Loucy (cell line): ENCODE measurements around the gene FOXO3.
A peak's percentile ranks its signal among the peaks of the same experiment; 100 is the strongest.

Experiments
- H2AFZ ChIP-seq: fragments of 200-600 bp; sonication (generic); 2 replicates; pipeline ENCODE4 v1.6.0; 2016; ENCODE audit warnings: antibody characterized with exemption, mild to moderate bottlenecking, low read length, moderate library complexity
- H3F3A ChIP-seq: fragments of 200-600 bp; 2 replicates; pipeline ENCODE4 v1.6.0; 2016; ENCODE audit warnings: antibody characterized with exemption, low read depth, mild to moderate bottlenecking
- H3K27me3 ChIP-seq: fragments of 200-600 bp; sonication (generic); 2 replicates; pipeline ENCODE4 v1.6.1; 2014; ENCODE audit warnings: low read length, mild to moderate bottlenecking; ENCODE audit not compliant: insufficient read depth, poor library complexity, severe bottlenecking
- H3K36me3 ChIP-seq: fragments of 200-600 bp; sonication (generic); 2 replicates; pipeline ENCODE4 v1.6.1; 2016; ENCODE audit warnings: low read length; ENCODE audit not compliant: insufficient read depth
- H3K4me1 ChIP-seq: fragments of 200-600 bp; sonication (generic); 2 replicates; pipeline ENCODE4 v1.5.1; 2014; ENCODE audit warnings: low read length, mild to moderate bottlenecking; ENCODE audit not compliant: insufficient read depth, poor library complexity, severe bottlenecking
- H3K4me2 ChIP-seq: fragments of 200-600 bp; sonication (generic); 2 replicates; pipeline ENCODE4 v1.6.0; 2014; ENCODE audit warnings: antibody characterized with exemption, low read length, low read depth, mild to moderate bottlenecking; ENCODE audit not compliant: poor library complexity, severe bottlenecking
- H3K4me3 ChIP-seq: fragments of 200-600 bp; sonication (generic); 2 replicates; pipeline ENCODE4 v1.5.1; 2014; ENCODE audit warnings: low read length, mild to moderate bottlenecking, mixed read lengths; ENCODE audit not compliant: poor library complexity, severe bottlenecking
- H3K79me2 ChIP-seq: fragments of 200-600 bp; sonication (generic); 2 replicates; pipeline ENCODE4 v1.6.1; 2014; ENCODE audit warnings: low read length; ENCODE audit not compliant: insufficient read depth
- H3K9ac ChIP-seq: fragments of 200-600 bp; sonication (generic); 2 replicates; pipeline ENCODE4 v1.6.0; 2014; ENCODE audit warnings: mild to moderate bottlenecking, low read depth, low read length, moderate library complexity; ENCODE audit not compliant: poor library complexity, severe bottlenecking
- H3K9me2 ChIP-seq: fragments of 200-600 bp; sonication (generic); replicated peaks from 2 replicates; pipeline ENCODE4 v1.6.1; 2016; ENCODE audit warnings: low read depth, low read length, mixed read lengths
- H3K9me3 ChIP-seq: fragments of 200-600 bp; sonication (generic); 2 replicates; pipeline ENCODE4 v1.6.1; 2014; ENCODE audit warnings: mild to moderate bottlenecking, antibody characterized with exemption, low read length, low read depth; ENCODE audit not compliant: insufficient read depth
- H4K20me1 ChIP-seq: fragments of 200-600 bp; sonication (generic); 2 replicates; pipeline ENCODE4 v1.6.0; 2014; ENCODE audit warnings: antibody characterized with exemption, low read length, mild to moderate bottlenecking; ENCODE audit not compliant: insufficient read depth, poor library complexity, severe bottlenecking
- EZH2phosphoT487 ChIP-seq: fragments of 200-600 bp; IDR thresholded peaks from 2 replicates; pipeline ENCODE4 v1.6.1; 2018; ENCODE audit warnings: antibody characterized with exemption, mild to moderate bottlenecking, moderate library complexity, borderline replicate concordance
- TF ChIP-seq, protein P1 (sequence below): fragments of 200-600 bp; sonication (generic); conservative IDR thresholded peaks from 2 replicates; pipeline ENCODE4 v1.5.1; 2014; ENCODE audit warnings: mild to moderate bottlenecking, antibody characterized with exemption, low read length

Gene FOXO3

GRCh38 chr6:108714766-108715414 is 154.2 kb downstream of the FOXO3 start:
- H3K4me3 ChIP-seq, result peak overlapping the region; percentile 51
- no peaks in the 10 kb centered on the region for H3K36me3 ChIP-seq
- H2AFZ ChIP-seq, result 0 out of 2 replicates have a peak overlapping the region, but pooled peaks have one; percentile 44
- no peaks in the 10 kb centered on the region for H3K79me2 ChIP-seq
- H3K4me1 ChIP-seq, result peaks cover 35% of the 10 kb centered on the region
- H4K20me1 ChIP-seq, result no peaks in the 10 kb centered on the region
- H3K9me3 ChIP-seq, result no peaks in the 10 kb centered on the region
- H3K27me3 ChIP-seq, result no peaks in the 10 kb centered on the region
- peak overlapping the region; percentile 58 for H3K4me2 ChIP-seq
- TF ChIP-seq EZH2phosphoT487, result no peak
- TF ChIP-seq, protein P1, sequence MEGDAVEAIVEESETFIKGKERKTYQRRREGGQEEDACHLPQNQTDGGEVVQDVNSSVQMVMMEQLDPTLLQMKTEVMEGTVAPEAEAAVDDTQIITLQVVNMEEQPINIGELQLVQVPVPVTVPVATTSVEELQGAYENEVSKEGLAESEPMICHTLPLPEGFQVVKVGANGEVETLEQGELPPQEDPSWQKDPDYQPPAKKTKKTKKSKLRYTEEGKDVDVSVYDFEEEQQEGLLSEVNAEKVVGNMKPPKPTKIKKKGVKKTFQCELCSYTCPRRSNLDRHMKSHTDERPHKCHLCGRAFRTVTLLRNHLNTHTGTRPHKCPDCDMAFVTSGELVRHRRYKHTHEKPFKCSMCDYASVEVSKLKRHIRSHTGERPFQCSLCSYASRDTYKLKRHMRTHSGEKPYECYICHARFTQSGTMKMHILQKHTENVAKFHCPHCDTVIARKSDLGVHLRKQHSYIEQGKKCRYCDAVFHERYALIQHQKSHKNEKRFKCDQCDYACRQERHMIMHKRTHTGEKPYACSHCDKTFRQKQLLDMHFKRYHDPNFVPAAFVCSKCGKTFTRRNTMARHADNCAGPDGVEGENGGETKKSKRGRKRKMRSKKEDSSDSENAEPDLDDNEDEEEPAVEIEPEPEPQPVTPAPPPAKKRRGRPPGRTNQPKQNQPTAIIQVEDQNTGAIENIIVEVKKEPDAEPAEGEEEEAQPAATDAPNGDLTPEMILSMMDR, result peak; percentile 43
- peaks cover 7% of the 10 kb centered on the region for H3F3A ChIP-seq
- no peaks in the 10 kb centered on the region for H3K9me2 ChIP-seq
- H3K9ac ChIP-seq, result peak overlapping the region; percentile 52

DNA sequence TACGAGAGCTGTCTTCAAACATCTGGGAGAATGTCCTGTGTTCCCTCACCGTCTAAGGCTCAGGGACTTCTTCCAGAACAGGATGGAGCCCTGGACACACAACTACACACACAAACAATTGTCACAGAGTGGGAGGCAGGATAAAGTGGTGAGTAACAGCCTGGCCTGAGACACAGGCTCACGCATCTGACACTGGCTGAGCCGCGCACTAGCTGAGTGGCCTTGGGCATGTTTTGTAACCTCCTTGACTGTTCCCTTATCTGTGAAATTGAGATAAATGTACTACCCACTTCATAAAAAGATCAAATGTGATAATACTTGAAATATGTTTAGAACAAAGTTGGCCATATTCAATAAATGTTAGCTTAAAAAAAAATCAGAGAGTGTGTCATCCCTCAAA is 155.1 kb downstream of the FOXO3 start:
- H3K9ac ChIP-seq, result no peak overlapping the region
- H3K9me3 ChIP-seq, result no peaks in the 10 kb centered on the region
- H3K4me2 ChIP-seq, result no peak overlapping the region

DNA sequence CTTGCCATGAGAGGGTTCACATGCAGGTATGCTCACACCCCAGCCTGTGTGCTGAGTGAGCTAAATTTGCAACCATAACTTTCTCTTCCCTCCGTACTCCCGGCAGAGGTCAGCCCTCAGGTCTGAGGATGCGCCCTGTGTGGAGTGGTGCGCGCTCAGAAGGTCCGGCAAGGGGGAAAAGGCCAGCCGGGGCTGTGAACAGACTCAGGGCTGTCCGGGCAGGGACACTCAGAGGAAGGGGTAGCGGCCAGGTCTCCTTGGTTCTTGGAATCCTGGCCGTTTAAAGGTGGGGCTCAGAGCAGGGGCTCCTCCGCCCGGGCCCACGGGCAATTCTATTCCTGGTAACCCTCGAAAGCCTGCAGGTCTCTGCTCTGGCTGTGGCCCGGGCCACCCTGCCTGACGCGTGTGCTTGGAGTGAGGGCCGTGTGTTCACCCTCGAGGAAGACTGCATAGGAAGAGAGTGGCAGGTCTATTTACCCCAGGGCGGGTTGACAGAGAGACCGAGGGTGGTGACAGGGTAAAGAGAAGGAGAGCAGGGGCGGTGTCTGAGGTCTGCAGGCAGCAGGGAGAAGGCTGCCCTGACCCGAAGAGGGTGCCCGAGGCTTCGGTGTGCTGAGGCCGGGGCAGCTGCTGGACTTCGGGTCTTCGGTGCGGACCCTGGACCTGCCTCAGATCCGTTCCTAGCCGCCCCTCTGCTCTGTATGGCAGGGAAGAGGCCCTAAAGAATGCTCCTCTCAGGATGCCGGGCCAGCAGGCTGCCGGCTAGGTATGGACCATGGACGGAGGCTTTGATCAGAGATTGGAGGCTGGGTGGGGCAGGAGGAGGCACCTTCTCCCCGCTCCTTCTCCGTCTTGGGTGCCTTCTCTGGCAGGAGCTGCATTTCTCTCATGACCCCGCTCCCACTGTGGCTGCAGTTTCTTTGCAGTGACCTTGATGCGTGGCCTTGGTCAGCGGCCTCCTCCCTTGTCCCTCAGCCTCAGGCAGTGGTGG is 156.4 kb downstream of the FOXO3 start:
- no peaks in the 10 kb centered on the region for H3K36me3 ChIP-seq
- no peaks in the 10 kb centered on the region for H3K9me2 ChIP-seq
- H3K4me1 ChIP-seq, result peaks cover 35% of the 10 kb centered on the region
- no peaks in the 10 kb centered on the region for H3K9me3 ChIP-seq
- no peaks in the 10 kb centered on the region for H3K79me2 ChIP-seq
- no peak overlapping the region for H3K4me3 ChIP-seq
- H2AFZ ChIP-seq, result no peak overlapping the region
- H3F3A ChIP-seq, result peaks cover 7% of the 10 kb centered on the region
- H3K27me3 ChIP-seq, result no peaks in the 10 kb centered on the region
- H3K4me2 ChIP-seq, result no peak overlapping the region
- H3K9ac ChIP-seq, result no peak overlapping the region
- no peaks in the 10 kb centered on the region for H4K20me1 ChIP-seq
- TF ChIP-seq, protein P1, result no peak
- TF ChIP-seq EZH2phosphoT487, result no peak

More for the DNA sequence above, 155.1 kb downstream of the FOXO3 start:
- Histone ChIP-seq H4K20me1 (no peaks in the 10 kb centered on the region), H3K4me3 (no peak overlapping the region), H3K79me2 (no peaks in the 10 kb centered on the region), H3K4me1 (peaks cover 35% of the 10 kb centered on the region), H3K9me2 (no peaks in the 10 kb centered on the region), H3K27me3 (no peaks in the 10 kb centered on the region), H3F3A (peaks cover 7% of the 10 kb centered on the region), H2AFZ (no peak overlapping the region), H3K36me3 (no peaks in the 10 kb centered on the region)
- no peak for TF ChIP-seq EZH2phosphoT487
- TF ChIP-seq, protein P1, result no peak
